GM13977 (cell line): ENCODE results near the gene KCNE2.
"Not testable (repeated sequence)": the region's sequence is repeated elsewhere in the genome, so short reads cannot be mapped to it uniquely, and the experiment has no call there.

ENCODE experiments used
- DNase-seq: peaks from one replicate; pipeline ENCODE4 v3.0.0; 2012; ENCODE audit warnings: low spot score
- in situ Hi-C: fragments of 300-500 bp; cut with MboI; formaldehyde crosslinking; loops from one replicate; pipeline ENCODE4 v1.12.0; 2022; ENCODE audit warnings: low sequenced_read_pairs, low pct_unique_long_range_greater_than_20kb, mixed read lengths, inconsistent platforms; ENCODE audit not compliant: unreplicated experiment

KCNE2 gene

GRCh38 chr21:34417448-34418077 lies 53.8 kb downstream of the KCNE2 start:
- in situ Hi-C loops, DNase-seq: not testable (repeated sequence)
